Measurements from ENCODE around the gene NDUFV2.

The NDUFV2 gene

GRCh38 chr18:9065864-9066263 is 36.6 kb upstream of the NDUFV2 start:
- POLR2A ChIA-PET, result no interaction called here
- no peak overlapping the region for H3K4me3 ChIP-seq (ENCODE audit: control insufficient read depth in 1 of 7, extremely low read depth in 1 of 7, insufficient read depth in 4 of 7, low read depth in 2 of 7, low read length in 6 of 7)
- no peaks in the 10 kb centered on the region for H3K36me3 ChIP-seq (ENCODE audit: control insufficient read depth in 4 of 4, insufficient read depth in 4 of 4, low read length in 3 of 4)
- no peaks in the 10 kb centered on the region for H3K27me3 ChIP-seq (replicated peaks in 2 of 5; ENCODE audit: control insufficient read depth in 4 of 5, insufficient read depth in 5 of 5, low read length in 4 of 5)
- CTCF ChIA-PET, result interaction anchor here (0.8 to 1.8 kb wide), 6 partner anchors 8 to 412 kb away, joined by 3 to 8 read pairs (median 3); no protein-coding TSS in a partner anchor
- H3K27ac ChIP-seq (ENCODE audit: insufficient read depth in 1 of 2, low read depth in 1 of 2, low read length in 2 of 2, poor library complexity in 1 of 2, severe bottlenecking in 2 of 2), result no peak overlapping the region
- H3K9me3 ChIP-seq (ENCODE audit: control extremely low read depth in 1 of 5, control insufficient read depth in 4 of 5, insufficient read depth in 2 of 5, low read depth in 1 of 5, low read length in 4 of 5), result no peaks in the 10 kb centered on the region
- no peak for DNase-seq
- peaks cover 9 to 23% (median 14%) of the 10 kb centered on the region in 4 experiments for H3K4me1 ChIP-seq (ENCODE audit: control extremely low read depth in 1 of 4, control insufficient read depth in 4 of 4, insufficient read depth in 4 of 4, low read length in 3 of 4)
- WGBS (ENCODE audit: insufficient coverage), result 88% methylated on average over 4 of the region's 5 CpGs

- WGBS (ENCODE audit: insufficient coverage), result 95% methylated on average over 3 of the region's 4 CpGs
- Histone ChIP-seq H3K27me3 (replicated peaks in 2 of 5; ENCODE audit: control insufficient read depth in 4 of 5, insufficient read depth in 5 of 5, low read length in 4 of 5) (no peaks in the 10 kb centered on the region), H3K27ac (ENCODE audit: insufficient read depth in 1 of 2, low read depth in 1 of 2, low read length in 2 of 2, poor library complexity in 1 of 2, severe bottlenecking in 2 of 2) (no peak overlapping the region), H3K4me3 (ENCODE audit: control insufficient read depth in 1 of 7, extremely low read depth in 1 of 7, insufficient read depth in 4 of 7, low read depth in 2 of 7, low read length in 6 of 7) (no peak overlapping the region), H3K36me3 (ENCODE audit: control insufficient read depth in 4 of 4, insufficient read depth in 4 of 4, low read length in 3 of 4) (no peaks in the 10 kb centered on the region), H3K9me3 (ENCODE audit: control extremely low read depth in 1 of 5, control insufficient read depth in 4 of 5, insufficient read depth in 2 of 5, low read depth in 1 of 5, low read length in 4 of 5) (no peaks in the 10 kb centered on the region), H3K4me1 (ENCODE audit: control extremely low read depth in 1 of 4, control insufficient read depth in 4 of 4, insufficient read depth in 4 of 4, low read length in 3 of 4) (peaks cover 9 to 23% (median 14%) of the 10 kb centered on the region in 4 experiments)
- ChIA-PET CTCF (interaction anchor here (0.9 to 1.8 kb wide), 3 partner anchors 8 to 19 kb away, joined by 3 to 4 read pairs (median 3); no protein-coding TSS in a partner anchor), POLR2A (no interaction called here)
- DNase-seq, result no peak
Observed at GRCh38 chr18:9066358-9066757, 36.1 kb upstream of the NDUFV2 start.

- CTCF ChIA-PET, result interaction anchor here (0.9 to 1.8 kb wide), 2 partner anchors 9 to 19 kb away, joined by 3 to 4 read pairs; no protein-coding TSS in a partner anchor
- no peak for DNase-seq
- Histone ChIP-seq H3K27me3 (replicated peaks in 2 of 5; ENCODE audit: control insufficient read depth in 4 of 5, insufficient read depth in 5 of 5, low read length in 4 of 5) (no peaks in the 10 kb centered on the region), H3K4me3 (ENCODE audit: control insufficient read depth in 1 of 7, extremely low read depth in 1 of 7, insufficient read depth in 4 of 7, low read depth in 2 of 7, low read length in 6 of 7) (no peak overlapping the region), H3K9me3 (ENCODE audit: control extremely low read depth in 1 of 5, control insufficient read depth in 4 of 5, insufficient read depth in 2 of 5, low read depth in 1 of 5, low read length in 4 of 5) (no peaks in the 10 kb centered on the region), H3K4me1 (ENCODE audit: control extremely low read depth in 1 of 4, control insufficient read depth in 4 of 4, insufficient read depth in 4 of 4, low read length in 3 of 4) (peaks cover 9 to 23% (median 14%) of the 10 kb centered on the region in 4 experiments), H3K36me3 (ENCODE audit: control insufficient read depth in 4 of 4, insufficient read depth in 4 of 4, low read length in 3 of 4) (no peaks in the 10 kb centered on the region), H3K27ac (ENCODE audit: insufficient read depth in 1 of 2, low read depth in 1 of 2, low read length in 2 of 2, poor library complexity in 1 of 2, severe bottlenecking in 2 of 2) (no peak overlapping the region)
- WGBS (ENCODE audit: insufficient coverage), result 97% methylated on average over 3 of the region's 5 CpGs
- POLR2A ChIA-PET, result no interaction called here
Observed at GRCh38 chr18:9066817-9067306, 35.6 kb upstream of the NDUFV2 start.

GRCh38 chr18:9067823-9068222 is 34.7 kb upstream of the NDUFV2 start:
- Histone ChIP-seq H3K4me3 (ENCODE audit: control insufficient read depth in 1 of 7, extremely low read depth in 1 of 7, insufficient read depth in 4 of 7, low read depth in 2 of 7, low read length in 6 of 7) (no peak overlapping the region), H3K4me1 (ENCODE audit: control extremely low read depth in 1 of 4, control insufficient read depth in 4 of 4, insufficient read depth in 4 of 4, low read length in 3 of 4) (peaks cover 9 to 23% (median 14%) of the 10 kb centered on the region in 4 experiments), H3K36me3 (ENCODE audit: control insufficient read depth in 4 of 4, insufficient read depth in 4 of 4, low read length in 3 of 4) (no peaks in the 10 kb centered on the region), H3K27ac (ENCODE audit: insufficient read depth in 1 of 2, low read depth in 1 of 2, low read length in 2 of 2, poor library complexity in 1 of 2, severe bottlenecking in 2 of 2) (no peak overlapping the region), H3K27me3 (replicated peaks in 2 of 5; ENCODE audit: control insufficient read depth in 4 of 5, insufficient read depth in 5 of 5, low read length in 4 of 5) (no peaks in the 10 kb centered on the region), H3K9me3 (ENCODE audit: control extremely low read depth in 1 of 5, control insufficient read depth in 4 of 5, insufficient read depth in 2 of 5, low read depth in 1 of 5, low read length in 4 of 5) (no peaks in the 10 kb centered on the region)
- CTCF ChIA-PET, result interaction anchor here (1.0 kb wide), 1 partner anchor 79 kb away, joined by 3 read pairs; no protein-coding TSS in a partner anchor
- POLR2A ChIA-PET, result interaction anchor here (1.1 kb wide), 1 partner anchor 26 kb away, joined by 4 read pairs; no protein-coding TSS in a partner anchor
- no peak for DNase-seq
- WGBS (ENCODE audit: insufficient coverage), result 97% methylated on average over 6 of the region's 6 CpGs

- peaks cover 9 to 25% (median 14%) of the 10 kb centered on the region in 4 experiments for H3K4me1 ChIP-seq (ENCODE audit: control extremely low read depth in 1 of 4, control insufficient read depth in 4 of 4, insufficient read depth in 4 of 4, low read length in 3 of 4)
- no peak for DNase-seq
- H3K4me3 ChIP-seq (ENCODE audit: control insufficient read depth in 1 of 7, extremely low read depth in 1 of 7, insufficient read depth in 4 of 7, low read depth in 2 of 7, low read length in 6 of 7), result no peak overlapping the region
- 100% methylated on average over 2 of the region's 2 CpGs for WGBS (ENCODE audit: insufficient coverage)
- no peaks in the 10 kb centered on the region for H3K36me3 ChIP-seq (ENCODE audit: control insufficient read depth in 4 of 4, insufficient read depth in 4 of 4, low read length in 3 of 4)
- no peaks in the 10 kb centered on the region for H3K9me3 ChIP-seq (ENCODE audit: control extremely low read depth in 1 of 5, control insufficient read depth in 4 of 5, insufficient read depth in 2 of 5, low read depth in 1 of 5, low read length in 4 of 5)
- no peaks in the 10 kb centered on the region for H3K27me3 ChIP-seq (replicated peaks in 2 of 5; ENCODE audit: control insufficient read depth in 4 of 5, insufficient read depth in 5 of 5, low read length in 4 of 5)
- CTCF ChIA-PET, result interaction anchor here (1.0 kb wide), 1 partner anchor 78 kb away, joined by 3 read pairs; no protein-coding TSS in a partner anchor
- H3K27ac ChIP-seq (ENCODE audit: insufficient read depth in 1 of 2, low read depth in 1 of 2, low read length in 2 of 2, poor library complexity in 1 of 2, severe bottlenecking in 2 of 2), result no peak overlapping the region
- POLR2A ChIA-PET, result interaction anchor here (1.1 kb wide), 1 partner anchor 27 kb away, joined by 4 read pairs; no protein-coding TSS in a partner anchor
Observed at GRCh38 chr18:9068346-9068745, 34.2 kb upstream of the NDUFV2 start.

GRCh38 chr18:9069601-9070000 is 32.9 kb upstream of the NDUFV2 start:
- 13% methylated on average over 7 of the region's 9 CpGs for WGBS (ENCODE audit: insufficient coverage)
- ChIA-PET CTCF (interaction anchor here (1.0 kb wide), 1 partner anchor 78 kb away, joined by 3 read pairs; no protein-coding TSS in a partner anchor), POLR2A (no interaction called here)
- peaks cover 9 to 31% (median 15%) of the 10 kb centered on the region in 4 experiments for H3K4me1 ChIP-seq (ENCODE audit: control extremely low read depth in 1 of 4, control insufficient read depth in 4 of 4, insufficient read depth in 4 of 4, low read length in 3 of 4)
- H3K36me3 ChIP-seq (ENCODE audit: control insufficient read depth in 4 of 4, insufficient read depth in 4 of 4, low read length in 3 of 4), result no peaks in the 10 kb centered on the region
- peak overlapping the region in 3 of 7 experiments; percentile 8 to 54 (median 36) for H3K4me3 ChIP-seq (ENCODE audit: control insufficient read depth in 1 of 7, extremely low read depth in 1 of 7, insufficient read depth in 4 of 7, low read depth in 2 of 7, low read length in 6 of 7)
- no peak for DNase-seq
- no peaks in the 10 kb centered on the region for H3K9me3 ChIP-seq (ENCODE audit: control extremely low read depth in 1 of 5, control insufficient read depth in 4 of 5, insufficient read depth in 2 of 5, low read depth in 1 of 5, low read length in 4 of 5)
- H3K27ac ChIP-seq (ENCODE audit: insufficient read depth in 1 of 2, low read depth in 1 of 2, low read length in 2 of 2, poor library complexity in 1 of 2, severe bottlenecking in 2 of 2), result peak overlapping the region in 1 of 2 experiments; percentile 39
- H3K27me3 ChIP-seq (replicated peaks in 2 of 5; ENCODE audit: control insufficient read depth in 4 of 5, insufficient read depth in 5 of 5, low read length in 4 of 5), result no peaks in the 10 kb centered on the region

GRCh38 chr18:9070212-9070611 is 32.3 kb upstream of the NDUFV2 start:
- H3K4me3 ChIP-seq (ENCODE audit: control insufficient read depth in 1 of 7, extremely low read depth in 1 of 7, insufficient read depth in 4 of 7, low read depth in 2 of 7, low read length in 6 of 7), result peak overlapping the region in 1 of 7 experiments; percentile 8
- POLR2A ChIA-PET, result no interaction called here
- H3K27me3 ChIP-seq (replicated peaks in 2 of 5; ENCODE audit: control insufficient read depth in 4 of 5, insufficient read depth in 5 of 5, low read length in 4 of 5), result no peaks in the 10 kb centered on the region
- no peaks in the 10 kb centered on the region for H3K36me3 ChIP-seq (ENCODE audit: control insufficient read depth in 4 of 4, insufficient read depth in 4 of 4, low read length in 3 of 4)
- no peaks in the 10 kb centered on the region for H3K9me3 ChIP-seq (ENCODE audit: control extremely low read depth in 1 of 5, control insufficient read depth in 4 of 5, insufficient read depth in 2 of 5, low read depth in 1 of 5, low read length in 4 of 5)
- CTCF ChIA-PET, result interaction anchor here (1.0 kb wide), 1 partner anchor 78 kb away, joined by 3 read pairs; no protein-coding TSS in a partner anchor
- WGBS (ENCODE audit: insufficient coverage), result 90% methylated on average over 5 of the region's 5 CpGs
- DNase-seq, result no peak
- H3K27ac ChIP-seq (ENCODE audit: insufficient read depth in 1 of 2, low read depth in 1 of 2, low read length in 2 of 2, poor library complexity in 1 of 2, severe bottlenecking in 2 of 2), result peak overlapping the region in 1 of 2 experiments; percentile 39
- H3K4me1 ChIP-seq (ENCODE audit: control extremely low read depth in 1 of 4, control insufficient read depth in 4 of 4, insufficient read depth in 4 of 4, low read length in 3 of 4), result peaks cover 9 to 29% (median 15%) of the 10 kb centered on the region in 4 experiments

All from common myeloid progenitor, CD34-positive (primary cell).